Ovary (tissue), 9 donors: ENCODE results near the gene NINJ1. TPM values are rescaled to one million over a fixed set of nuclear protein-coding genes. Genes with fewer than 3 reads are reported as not detected.

Source experiments
- DNase-seq, 5 donors: peaks; one replicate each; pipeline ENCODE4 v3.0.0-alpha.2; 2019 to 2020
- H3K27ac ChIP-seq, 2 donors: fragments of 200-600 bp; one replicate each; pipeline versions ENCODE4 v1.5.1 to v1.8.0; 2019 to 2022
- H3K27me3 ChIP-seq: fragments of 200-600 bp; one replicate; pipeline ENCODE4 v1.8.0; 2022
- H3K36me3 ChIP-seq: fragments of 200-600 bp; sonication (generic); one replicate; pipeline ENCODE4 v1.5.1; 2019
- H3K4me1 ChIP-seq: one replicate; pipeline ENCODE4 v1.8.1; 2013; ENCODE audit warnings: mild to moderate bottlenecking, moderate library complexity; ENCODE audit not compliant: insufficient read depth
- H3K4me3 ChIP-seq: fragments of 200-600 bp; sonication (generic); one replicate; pipeline ENCODE4 v1.5.1; 2017
- H3K9me3 ChIP-seq, 2 donors: fragments of 200-600 bp in 1 of 2; sonication (generic) in 1 of 2; one replicate each; pipeline versions ENCODE4 v1.5.1 to v1.8.1; 2013 to 2019; ENCODE audit warnings: mild to moderate bottlenecking in 1 of 2, moderate library complexity in 1 of 2
- EP300 ChIP-seq: sonication (generic); formaldehyde crosslinking; IDR thresholded peaks from one replicate; pipeline ENCODE4 v1.6.1; 2017; ENCODE audit warnings: antibody characterized with exemption
- POLR2A ChIP-seq: fragments of 450-650 bp; IDR thresholded peaks from one replicate; pipeline ENCODE4 v1.6.1; 2017; ENCODE audit warnings: antibody characterized with exemption, mild to moderate bottlenecking, moderate library complexity
- WGBS, 3 donors: extraction: QIAGEN DNeasy Blood & Tissue Kit in 1 of 3; methylation state at CpG; one replicate each; pipeline versions ENCODE4 v1.1.5 to v1.1.7; 2013 to 2017; 5-methylcytosine and 5-hydroxymethylcytosine counted together
- intact Hi-C, 4 donors: fragments of 100-400 bp; cut with DNase I; formaldehyde crosslinking; loops; one replicate each; pipeline versions ENCODE4 v1.11.0 to v1.15.1; 2022 to 2023
- polyA plus RNA-seq, 2 donors: library from polyadenylated mRNA; stranded (reverse); fragments of 200-250 nt in 1 of 2; fragments of 350-450 nt in 1 of 2; fragmentation: Illumina TruSeq in 1 of 2; extraction: RNeasy Lipid Tissue Mini Kit (QIAGEN cat#74804) in 1 of 2; gene quantifications; one replicate each; pipeline ENCODE4 v1.2.3, GENCODE V29; 2013 to 2014
- total RNA-seq, 7 donors: library from RNA; depleted of rRNA in 2 of 7; stranded (reverse); fragments of >200 nt in 2 of 7; fragmentation: NEBNext Ultra II Directional in 3 of 7; extraction: Animal tissue kit (Norgen Biotek cat#: 25700) in 3 of 7; gene quantifications; one replicate each; pipeline versions ENCODE4 v1.1.0 to v1.2.4, GENCODE V29; 2016 to 2023
- TF ChIP-seq, protein P1 (sequence below), 3 donors: fragments of 450-650 bp in 2 of 3; fragments of 200-600 bp in 1 of 3; IDR thresholded peaks; one replicate each; pipeline versions ENCODE4 v1.5.1 to v1.8.0; 2016 to 2022; ENCODE audit warnings: antibody characterized with exemption in 3 of 3, mild to moderate bottlenecking in 1 of 3
- donor health status: DM: no; HTN: no; CAD: no; lungs with moderate emphysema.
- donor health status: DM: no; HTN: no; CAD: no.
- donor health status: Bipolar disorder and iron deficiency.
- donor health status: DM: yes; HTN: yes; CAD: no.
- donor health status: DM: no; HTN: no; CAD: no.
- donor health status: DM: yes; HTN: yes; CAD: no.

NINJ1 gene
- total and polyA plus RNA-seq, 9 donors: 7.5 to 75.2 (median 40.6) TPM

DNA sequence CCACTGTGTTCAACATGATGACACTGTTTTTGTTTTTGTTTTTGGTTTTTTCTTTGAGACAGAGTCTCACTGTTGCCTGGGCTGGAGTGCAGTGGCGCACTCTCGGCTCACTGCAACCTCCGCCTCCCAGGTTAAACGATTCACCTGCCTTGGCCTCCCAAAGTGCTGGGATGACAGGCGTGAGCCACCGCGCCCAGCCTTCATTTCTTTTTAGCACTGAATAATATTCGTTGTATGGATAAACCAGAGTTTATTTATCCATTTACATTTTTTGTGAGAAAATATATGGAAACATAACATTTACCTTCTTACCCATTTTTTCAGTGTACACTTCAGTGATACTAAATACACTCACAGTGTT, 33.8 kb downstream of the NINJ1 start:
- Histone ChIP-seq H3K27me3 (no peaks in the 10 kb centered on the region), H3K4me1 (peaks cover 20% of the 10 kb centered on the region), H3K36me3 (no peaks in the 10 kb centered on the region), H3K4me3 (no peak overlapping the region), H3K9me3 (no peaks in the 10 kb centered on the region), H3K27ac (no peak overlapping the region)
- TF ChIP-seq, protein P1, sequence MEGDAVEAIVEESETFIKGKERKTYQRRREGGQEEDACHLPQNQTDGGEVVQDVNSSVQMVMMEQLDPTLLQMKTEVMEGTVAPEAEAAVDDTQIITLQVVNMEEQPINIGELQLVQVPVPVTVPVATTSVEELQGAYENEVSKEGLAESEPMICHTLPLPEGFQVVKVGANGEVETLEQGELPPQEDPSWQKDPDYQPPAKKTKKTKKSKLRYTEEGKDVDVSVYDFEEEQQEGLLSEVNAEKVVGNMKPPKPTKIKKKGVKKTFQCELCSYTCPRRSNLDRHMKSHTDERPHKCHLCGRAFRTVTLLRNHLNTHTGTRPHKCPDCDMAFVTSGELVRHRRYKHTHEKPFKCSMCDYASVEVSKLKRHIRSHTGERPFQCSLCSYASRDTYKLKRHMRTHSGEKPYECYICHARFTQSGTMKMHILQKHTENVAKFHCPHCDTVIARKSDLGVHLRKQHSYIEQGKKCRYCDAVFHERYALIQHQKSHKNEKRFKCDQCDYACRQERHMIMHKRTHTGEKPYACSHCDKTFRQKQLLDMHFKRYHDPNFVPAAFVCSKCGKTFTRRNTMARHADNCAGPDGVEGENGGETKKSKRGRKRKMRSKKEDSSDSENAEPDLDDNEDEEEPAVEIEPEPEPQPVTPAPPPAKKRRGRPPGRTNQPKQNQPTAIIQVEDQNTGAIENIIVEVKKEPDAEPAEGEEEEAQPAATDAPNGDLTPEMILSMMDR (IDR thresholded peaks at IDR 0.05): no peak
- TF ChIP-seq EP300 (no peak), POLR2A (no peak)
- intact Hi-C loops: no loop called here
- WGBS, 3 donors: 95 to 96% (median 96%) methylated on average over 8 of the region's 8 CpGs
- DNase-seq: peak in 3 of 5 donors; percentile 0 to 28 (median 10)

- TF ChIP-seq EP300 (no peak), POLR2A (no peak)
- TF ChIP-seq, protein P1 (IDR thresholded peaks at IDR 0.05): no peak
- Histone ChIP-seq H3K9me3 (no peaks in the 10 kb centered on the region), H3K36me3 (no peaks in the 10 kb centered on the region), H3K27ac (peak overlapping the region in 1 of 2 donors; percentile 50), H3K4me3 (no peak overlapping the region), H3K4me1 (peaks cover 20% of the 10 kb centered on the region), H3K27me3 (no peaks in the 10 kb centered on the region)
- WGBS, 3 donors: 91 to 92% (median 92%) methylated on average over 15 to 16 of the region's 16 CpGs
- peak in 4 of 5 donors; percentile 14 to 37 (median 28) for DNase-seq
- intact Hi-C loops: loop anchor here in 3 of 4 donors (5.0 to 10.0 kb wide), 5 partner anchors 33 to 355 kb away; partner anchors contain the start of genes FAM120A (in 1 of the 3), FAM120AOS (in 1 of the 3), NINJ1 (in 1 of the 3) and SUSD3 (in 1 of the 3)
Observed at GRCh38 chr9:93099551-93100275, 34.3 kb downstream of the NINJ1 start.

DNA sequence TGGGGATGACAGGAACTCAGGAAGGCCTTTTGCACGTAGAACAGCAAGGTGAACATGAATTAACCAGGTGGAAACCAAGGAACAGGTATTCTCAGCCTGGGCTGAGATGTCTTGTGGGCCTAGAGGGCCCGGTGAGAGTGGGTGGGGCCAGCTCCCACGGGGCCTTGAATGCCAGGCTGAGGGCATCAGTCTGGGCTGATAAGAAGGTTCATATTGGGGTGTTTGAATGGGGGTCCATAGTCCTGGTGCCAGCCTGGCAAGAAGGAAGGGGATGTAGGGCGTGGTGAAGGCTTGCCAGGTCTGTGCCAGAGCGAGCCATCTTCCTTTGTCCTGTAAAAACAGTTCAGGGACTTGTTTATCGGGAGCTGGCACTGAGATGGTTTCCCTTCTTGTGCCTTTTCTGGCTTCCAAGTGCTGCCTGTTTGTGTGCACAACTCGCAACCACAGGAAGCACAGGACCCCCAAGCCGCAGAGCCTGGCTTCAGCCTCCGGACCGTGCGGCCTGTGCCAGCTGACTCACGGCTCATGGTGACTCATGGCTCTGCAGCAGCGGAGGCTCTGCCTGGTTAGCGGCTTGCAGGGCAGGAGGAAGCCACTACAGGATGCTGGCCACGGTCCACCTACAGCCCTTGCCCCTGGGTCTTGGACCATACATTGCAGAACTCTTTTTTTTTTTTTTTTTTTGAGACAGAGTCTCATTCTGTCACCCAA, 35.7 kb downstream of the NINJ1 start:
- H3K27me3 ChIP-seq: no peaks in the 10 kb centered on the region
- H3K4me1 ChIP-seq: peaks cover 23% of the 10 kb centered on the region
- 17 to 23% (median 18%) methylated on average over 15 of the region's 15 CpGs for WGBS, 3 donors
- no peak for TF ChIP-seq POLR2A
- TF ChIP-seq, protein P1 (IDR thresholded peaks at IDR 0.05): no peak
- TF ChIP-seq EP300: no peak
- no peak overlapping the region for H3K4me3 ChIP-seq
- peak; percentile 88 to 91 (median 91) for DNase-seq
- H3K36me3 ChIP-seq: no peaks in the 10 kb centered on the region
- H3K27ac ChIP-seq: peak overlapping the region; percentile 79 to 94
- intact Hi-C loops: loop anchor here in 3 of 4 donors (5.0 to 10.0 kb wide), 5 partner anchors 34 to 356 kb away; partner anchors contain the start of genes FAM120A (in 1 of the 3), FAM120AOS (in 1 of the 3), NINJ1 (in 1 of the 3) and SUSD3 (in 1 of the 3)
- no peaks in the 10 kb centered on the region for H3K9me3 ChIP-seq

DNA sequence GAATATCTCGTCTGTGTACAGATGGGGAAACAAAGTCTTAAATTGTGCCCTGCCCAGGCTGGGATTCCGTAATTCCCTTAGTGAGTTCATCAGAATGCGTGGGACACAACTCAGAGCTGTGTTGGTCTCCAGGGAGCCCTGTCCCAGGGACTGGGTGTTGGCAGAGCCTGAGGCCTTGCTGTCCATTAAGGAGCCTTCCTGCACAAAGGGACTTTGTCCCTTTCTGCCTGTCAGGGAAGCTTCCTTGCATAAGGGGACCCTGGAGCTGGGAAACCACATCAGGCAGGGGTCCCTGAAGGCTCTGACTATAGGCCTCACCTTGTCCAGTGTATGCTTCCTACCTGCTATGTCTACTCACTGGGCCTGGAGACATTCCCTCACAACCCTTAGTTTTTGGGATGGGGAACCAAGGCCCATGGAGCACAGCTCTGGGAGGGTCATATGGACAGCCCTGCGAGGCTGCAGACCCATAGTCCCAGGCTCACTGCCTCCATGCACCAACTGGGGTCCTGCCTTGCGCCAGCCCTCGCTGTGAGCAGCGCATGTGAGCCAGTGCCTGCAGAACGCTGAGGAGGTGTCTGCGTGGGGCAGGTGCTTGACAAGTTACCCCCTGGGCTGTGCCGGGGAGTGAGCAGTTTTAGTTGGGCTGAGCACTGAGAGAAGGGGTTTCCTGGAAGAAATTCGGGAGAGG, 36.4 kb downstream of the NINJ1 start:
- no peak overlapping the region for H3K4me3 ChIP-seq
- peaks cover 23% of the 10 kb centered on the region for H3K4me1 ChIP-seq
- WGBS, 3 donors: 75 to 88% (median 80%) methylated on average over 11 of the region's 11 CpGs
- H3K9me3 ChIP-seq: no peaks in the 10 kb centered on the region
- TF ChIP-seq EP300 (no peak), POLR2A (no peak)
- TF ChIP-seq, protein P1 (IDR thresholded peaks at IDR 0.05): no peak
- no peaks in the 10 kb centered on the region for H3K27me3 ChIP-seq
- no peaks in the 10 kb centered on the region for H3K36me3 ChIP-seq
- intact Hi-C loops: loop anchor here in 3 of 4 donors (5.0 to 10.0 kb wide), 5 partner anchors 35 to 357 kb away; partner anchors contain the start of genes FAM120A (in 1 of the 3), FAM120AOS (in 1 of the 3), NINJ1 (in 1 of the 3) and SUSD3 (in 1 of the 3)
- DNase-seq: peak in 3 of 5 donors; percentile 25 to 50 (median 48)
- H3K27ac ChIP-seq: peak overlapping the region; percentile 79 to 94
